Bronchial epithelial cell (primary cell): Measurements from ENCODE around the gene CNGA4. TPM values are rescaled to one million over a fixed set of nuclear protein-coding genes. Genes with fewer than 3 reads are reported as not detected.

Experiments used
- DNase-seq: peaks from one replicate; pipeline ENCODE4 v3.0.0-alpha.2; 2010; ENCODE audit warnings: low read depth
- FAIRE-seq: peaks from 2 replicates; lab custom pipeline; 2011; peaks lifted over from hg19 to GRCh38; lab: Jason Lieb, UNC
- H3K27me3 ChIP-seq: 2 replicates; pipeline ENCODE4 v1.5.1; 2011; ENCODE audit warnings: low read length; ENCODE audit not compliant: control insufficient read depth, insufficient read depth
- H3K36me3 ChIP-seq: 2 replicates; pipeline ENCODE4 v1.5.1; 2011; ENCODE audit warnings: low read length; ENCODE audit not compliant: control insufficient read depth, insufficient read depth
- H3K4me3 ChIP-seq: 2 replicates; pipeline ENCODE4 v1.5.1; 2011; ENCODE audit warnings: mild to moderate bottlenecking, low read depth, low read length, control low read depth
- CTCF ChIP-seq: IDR thresholded peaks from 2 replicates; pipeline ENCODE4 v1.5.1; 2011; ENCODE audit warnings: mild to moderate bottlenecking, moderate library complexity, low read length, control low read depth, inconsistent platforms; ENCODE audit not compliant: insufficient read depth, severe bottlenecking
- total RNA-seq: library from RNA; depleted of rRNA; stranded (reverse); fragments of >200 nt; gene quantifications from 2 replicates; pipeline ENCODE4 v1.2.1, GENCODE V29; 2014

Gene CNGA4
- total RNA-seq, 1 donor from 2014 or later, result 0.26 TPM

GRCh38 chr11:6258141-6258540, 19.3 kb downstream of the CNGA4 start:
- Histone ChIP-seq H3K27me3 (peaks cover 33% of the 10 kb centered on the region), H3K4me3 (no peak overlapping the region), H3K36me3 (no peaks in the 10 kb centered on the region)
- no peak for DNase-seq
- FAIRE-seq, result no peak
- TF ChIP-seq CTCF, result no peak

- peaks cover 33% of the 10 kb centered on the region for H3K27me3 ChIP-seq
- no peaks in the 10 kb centered on the region for H3K36me3 ChIP-seq
- DNase-seq (no peak), FAIRE-seq (no peak)
- TF ChIP-seq CTCF, result no peak
- H3K4me3 ChIP-seq, result no peak overlapping the region
These were observed 19.7 kb downstream of the CNGA4 start for GRCh38 chr11:6258571-6259081.

GRCh38 chr11:6260207-6260726, 21.4 kb downstream of the CNGA4 start:
- Histone ChIP-seq H3K4me3 (no peak overlapping the region), H3K27me3 (peaks cover 33% of the 10 kb centered on the region), H3K36me3 (no peaks in the 10 kb centered on the region)
- FAIRE-seq (no peak), DNase-seq (no peak)
- TF ChIP-seq CTCF, result no peak

GRCh38 chr11:6263662-6264061, 24.8 kb downstream of the CNGA4 start:
- no peak for TF ChIP-seq CTCF
- no peak for DNase-seq
- no peak for FAIRE-seq
- Histone ChIP-seq H3K36me3 (no peaks in the 10 kb centered on the region), H3K27me3 (peaks cover 19% of the 10 kb centered on the region), H3K4me3 (no peak overlapping the region)

GRCh38 chr11:6268820-6269219, 29.9 kb downstream of the CNGA4 start:
- no peaks in the 10 kb centered on the region for H3K27me3 ChIP-seq
- FAIRE-seq (no peak), DNase-seq (peak; percentile 54)
- H3K4me3 ChIP-seq, result no peak overlapping the region
- TF ChIP-seq CTCF, result no peak
- no peaks in the 10 kb centered on the region for H3K36me3 ChIP-seq

GRCh38 chr11:6269994-6270393, 31.1 kb downstream of the CNGA4 start:
- Histone ChIP-seq H3K27me3 (no peaks in the 10 kb centered on the region), H3K4me3 (no peak overlapping the region), H3K36me3 (no peaks in the 10 kb centered on the region)
- TF ChIP-seq CTCF, result no peak
- peak; percentile 77 for FAIRE-seq
- DNase-seq, result no peak
